Endodermal cell (in vitro differentiated cells): Measurements from ENCODE around the gene RFTN1. TPM values are rescaled to one million over a fixed set of nuclear protein-coding genes. Genes with fewer than 3 reads are reported as not detected.

Source experiments
- DNase-seq: peaks from one replicate; pipeline ENCODE4 v3.0.0-alpha.2; 2017
- H3K27ac ChIP-seq: 2 replicates; pipeline ENCODE4 v1.5.1; 2013; ENCODE audit warnings: mild to moderate bottlenecking, low read depth, low read length, moderate library complexity
- H3K27me3 ChIP-seq: 2 replicates; pipeline ENCODE4 v1.6.1; 2013; ENCODE audit warnings: mild to moderate bottlenecking, low read length, moderate library complexity; ENCODE audit not compliant: insufficient read depth, control insufficient read depth, poor library complexity, severe bottlenecking
- H3K36me3 ChIP-seq: 2 replicates; pipeline ENCODE4 v1.7.0; 2013; ENCODE audit warnings: mild to moderate bottlenecking, low read length, moderate library complexity; ENCODE audit not compliant: control insufficient read depth, insufficient read depth
- H3K4me1 ChIP-seq: one replicate; pipeline ENCODE4 v1.7.0; 2013; ENCODE audit warnings: low read length; ENCODE audit not compliant: control insufficient read depth, insufficient read depth
- H3K4me3 ChIP-seq: 2 replicates; pipeline ENCODE4 v1.5.1; 2013; ENCODE audit warnings: mild to moderate bottlenecking, low read length, moderate library complexity
- H3K9ac ChIP-seq: 2 replicates; pipeline ENCODE4 v1.6.1; 2013; ENCODE audit warnings: mild to moderate bottlenecking, low read length, moderate library complexity; ENCODE audit not compliant: poor library complexity, severe bottlenecking; ENCODE audit errors: extremely low read depth
- H3K9me3 ChIP-seq: 2 replicates; pipeline ENCODE4 v1.6.1; 2013; ENCODE audit warnings: mild to moderate bottlenecking, low read length, moderate library complexity; ENCODE audit not compliant: control insufficient read depth
- H3K27ac Mint-ChIP-seq: 2 replicates; pipeline ENCODE4 v1.8.0; 2020; ENCODE audit warnings: mixed read lengths
- H3K27me3 Mint-ChIP-seq: 2 replicates; pipeline ENCODE4 v1.8.0; 2021; ENCODE audit warnings: mild to moderate bottlenecking, mixed read lengths; ENCODE audit not compliant: insufficient read depth
- H3K36me3 Mint-ChIP-seq: 2 replicates; pipeline ENCODE4 v1.8.0; 2020; ENCODE audit warnings: low read depth, mixed read lengths
- H3K4me1 Mint-ChIP-seq: 2 replicates; pipeline ENCODE4 v1.8.0; 2020; ENCODE audit warnings: mixed read lengths
- H3K4me3 Mint-ChIP-seq: 2 replicates; pipeline ENCODE4 v1.8.0; 2020; ENCODE audit warnings: mild to moderate bottlenecking, moderate library complexity, mixed read lengths
- H3K9me3 Mint-ChIP-seq: 2 replicates; pipeline ENCODE4 v1.8.0; 2020; ENCODE audit warnings: mild to moderate bottlenecking, mixed read lengths
- CTCF ChIP-seq: fragments of 200-600 bp; sonication (generic); conservative IDR thresholded peaks from 2 replicates; pipeline ENCODE4 v1.5.0; 2021; ENCODE audit warnings: antibody characterized with exemption, mild to moderate bottlenecking
- WGBS, 2 experiments: methylation state at CpG; one replicate each; pipeline versions ENCODE4 v1.1.5 to v1.1.7; 2013; ENCODE audit warnings: missing lambda C conversion rate in 2 of 2, mixed read lengths in 1 of 2; ENCODE audit not compliant: insufficient coverage in 1 of 2, insufficient read length in 1 of 2; 5-methylcytosine and 5-hydroxymethylcytosine counted together
- total RNA-seq, 2 donors: library from RNA; stranded (reverse); fragmentation: NEBNext Ultra II Directional in 1 of 2; extraction: Animal tissue kit (Norgen Biotek cat#: 25700) in 1 of 2; gene quantifications; 2 replicates in 1 of 2; 3 replicates in 1 of 2; pipeline ENCODE4 v1.2.1, GENCODE V29; 2021

RFTN1 gene
- total RNA-seq, 2 donors from 2014 or later, result 0.80 to 1.1 TPM

GRCh38 chr3:16496408-16497222, 16.9 kb downstream of the RFTN1 start:
- Mint-ChIP-seq H3K4me3 (no peak overlapping the region), H3K36me3 (no peaks in the 10 kb centered on the region), H3K27ac (no peak overlapping the region), H3K9me3 (no peaks in the 10 kb centered on the region), H3K27me3 (peaks cover 14% of the 10 kb centered on the region), H3K4me1 (no peaks in the 10 kb centered on the region)
- Histone ChIP-seq H3K9me3 (no peaks in the 10 kb centered on the region), H3K4me3 (no peak overlapping the region), H3K36me3 (no peaks in the 10 kb centered on the region), H3K27ac (no peak overlapping the region), H3K4me1 (no peaks in the 10 kb centered on the region), H3K27me3 (no peaks in the 10 kb centered on the region), H3K9ac (no peak overlapping the region)
- 90 to 93% methylated on average over 6 to 9 of the region's 10 CpGs for WGBS, 2 experiments
- no peak for TF ChIP-seq CTCF
- DNase-seq, result no peak

GRCh38 chr3:16496008-16496407, 17.5 kb downstream of the RFTN1 start:
- no peaks in the 10 kb centered on the region for H3K36me3 Mint-ChIP-seq
- 88 to 90% methylated on average over 1 to 2 of the region's 2 CpGs for WGBS, 2 experiments
- no peaks in the 10 kb centered on the region for H3K36me3 ChIP-seq
- TF ChIP-seq CTCF, result no peak
- H3K9ac ChIP-seq, result no peak overlapping the region
- no peak overlapping the region for H3K27ac ChIP-seq
- no peak overlapping the region for H3K4me3 ChIP-seq
- no peaks in the 10 kb centered on the region for H3K9me3 ChIP-seq
- H3K4me1 Mint-ChIP-seq, result no peaks in the 10 kb centered on the region
- H3K27me3 Mint-ChIP-seq, result peaks cover 18% of the 10 kb centered on the region
- no peaks in the 10 kb centered on the region for H3K27me3 ChIP-seq
- no peak overlapping the region for H3K4me3 Mint-ChIP-seq
- DNase-seq, result no peak
- no peaks in the 10 kb centered on the region for H3K4me1 ChIP-seq
- H3K27ac Mint-ChIP-seq, result no peak overlapping the region
- peaks cover 5% of the 10 kb centered on the region for H3K9me3 Mint-ChIP-seq

GRCh38 chr3:16494814-16495431, 18.6 kb downstream of the RFTN1 start:
- Histone ChIP-seq H3K9me3 (no peaks in the 10 kb centered on the region), H3K36me3 (no peaks in the 10 kb centered on the region), H3K4me3 (no peak overlapping the region), H3K9ac (no peak overlapping the region), H3K27ac (no peak overlapping the region), H3K4me1 (no peaks in the 10 kb centered on the region), H3K27me3 (no peaks in the 10 kb centered on the region)
- Mint-ChIP-seq H3K27me3 (peaks cover 18% of the 10 kb centered on the region), H3K4me1 (no peaks in the 10 kb centered on the region), H3K9me3 (peaks cover 7% of the 10 kb centered on the region), H3K36me3 (no peaks in the 10 kb centered on the region), H3K4me3 (no peak overlapping the region), H3K27ac (no peak overlapping the region)
- WGBS, 2 experiments, result 87 to 94% methylated on average over 7 to 9 of the region's 9 CpGs
- TF ChIP-seq CTCF, result no peak
- DNase-seq, result no peak
